H9 (cell line): ENCODE results near the gene RSBN1L. TPM values are rescaled to one million over a fixed set of nuclear protein-coding genes. Genes with fewer than 3 reads are reported as not detected.

Experiments used
- DNase-seq: peaks from one replicate; pipeline ENCODE4 v3.0.0-alpha.2; 2017
- H2AFZ ChIP-seq: one replicate; pipeline ENCODE4 v1.6.1; 2013; ENCODE audit warnings: mild to moderate bottlenecking, low read length, control low read depth, moderate library complexity
- H2AK5ac ChIP-seq: 2 replicates; pipeline ENCODE4 v1.6.1; 2013; ENCODE audit warnings: low read length, control low read depth, mixed read lengths; ENCODE audit not compliant: insufficient read length
- H2BK120ac ChIP-seq: one replicate; pipeline ENCODE4 v1.6.1; 2013; ENCODE audit warnings: low read depth, mild to moderate bottlenecking, low read length, control low read depth, inconsistent platforms; ENCODE audit not compliant: poor library complexity, severe bottlenecking
- H2BK12ac ChIP-seq: 2 replicates; pipeline ENCODE4 v1.6.1; 2013; ENCODE audit warnings: low read length, control low read depth, mixed read lengths, low read depth; ENCODE audit not compliant: insufficient read length
- H2BK15ac ChIP-seq: 2 replicates; pipeline ENCODE4 v1.6.1; 2013; ENCODE audit warnings: low read depth, low read length, control low read depth
- H2BK20ac ChIP-seq: one replicate; pipeline ENCODE4 v1.6.1; 2013; ENCODE audit warnings: low read depth, mild to moderate bottlenecking, low read length, control low read depth, inconsistent platforms; ENCODE audit not compliant: poor library complexity, severe bottlenecking
- H2BK5ac ChIP-seq: 2 replicates; pipeline ENCODE4 v1.6.1; 2013; ENCODE audit warnings: low read length, control low read depth, mixed read lengths; ENCODE audit not compliant: insufficient read length
- H3K14ac ChIP-seq: 2 replicates; pipeline ENCODE4 v1.6.1; 2013; ENCODE audit warnings: low read length, control low read depth; ENCODE audit not compliant: insufficient read depth
- H3K18ac ChIP-seq: 2 replicates; pipeline ENCODE4 v1.6.1; 2013; ENCODE audit warnings: low read depth, mild to moderate bottlenecking, mixed read lengths, low read length, control low read depth; ENCODE audit not compliant: insufficient read length
- H3K23ac ChIP-seq: 2 replicates; pipeline ENCODE4 v1.6.1; 2013; ENCODE audit warnings: low read length, control low read depth, mixed read lengths, low read depth; ENCODE audit not compliant: insufficient read length
- H3K23me2 ChIP-seq: 2 replicates; pipeline ENCODE4 v1.6.1; 2013; ENCODE audit warnings: low read depth, mild to moderate bottlenecking, mixed read lengths, low read length, control low read depth; ENCODE audit not compliant: insufficient read length, poor library complexity, severe bottlenecking
- H3K27ac ChIP-seq: 2 replicates; pipeline ENCODE4 v1.5.1; 2013; ENCODE audit warnings: low read length, control low read depth, mixed read lengths, low read depth; ENCODE audit not compliant: insufficient read length
- H3K27me3 ChIP-seq: 2 replicates; pipeline ENCODE4 v1.6.1; 2013; ENCODE audit warnings: low read length, control low read depth, inconsistent platforms; ENCODE audit not compliant: insufficient read depth
- H3K4ac ChIP-seq: 2 replicates; pipeline ENCODE4 v1.6.1; 2013; ENCODE audit warnings: low read depth, mild to moderate bottlenecking, control low read depth, inconsistent platforms, low read length, moderate library complexity
- H3K4me1 ChIP-seq: 2 replicates; pipeline ENCODE4 v1.6.1; 2013; ENCODE audit warnings: low read length, control low read depth, inconsistent platforms; ENCODE audit not compliant: insufficient read depth
- H3K4me2 ChIP-seq: 2 replicates; pipeline ENCODE4 v1.6.1; 2013; ENCODE audit warnings: low read length, control low read depth, mixed read lengths; ENCODE audit not compliant: insufficient read length, insufficient read depth
- H3K56ac ChIP-seq: 2 replicates; pipeline ENCODE4 v1.6.1; 2013; ENCODE audit warnings: low read depth, mild to moderate bottlenecking, mixed read lengths, low read length, control low read depth; ENCODE audit not compliant: insufficient read length
- H3K79me1 ChIP-seq: 2 replicates; pipeline ENCODE4 v1.6.1; 2013; ENCODE audit warnings: low read depth, mild to moderate bottlenecking, moderate library complexity, low read length, control low read depth, inconsistent platforms; ENCODE audit not compliant: insufficient read depth, poor library complexity, severe bottlenecking
- H3K79me2 ChIP-seq: 2 replicates; pipeline ENCODE4 v1.6.1; 2013; ENCODE audit warnings: low read length, control low read depth, inconsistent platforms; ENCODE audit not compliant: insufficient read depth
- H3K9ac ChIP-seq: 2 replicates; pipeline ENCODE4 v1.6.1; 2013; ENCODE audit warnings: low read length, control low read depth, mixed read lengths; ENCODE audit not compliant: insufficient read length; ENCODE audit errors: extremely low read depth
- H3K9me3 ChIP-seq: one replicate; pipeline ENCODE4 v1.6.1; 2013; ENCODE audit warnings: low read depth, low read length, inconsistent platforms; ENCODE audit not compliant: control insufficient read depth
- H3T11ph ChIP-seq: one replicate; pipeline ENCODE4 v1.6.1; 2013; ENCODE audit warnings: mild to moderate bottlenecking, low read length, control low read depth, inconsistent platforms
- H4K20me1 ChIP-seq: one replicate; pipeline ENCODE4 v1.6.1; 2013; ENCODE audit not compliant: control insufficient read depth, insufficient read length, insufficient read depth
- H4K5ac ChIP-seq: 2 replicates; pipeline ENCODE4 v1.6.1; 2013; ENCODE audit warnings: low read depth, mild to moderate bottlenecking, mixed read lengths, low read length, control low read depth; ENCODE audit not compliant: insufficient read length
- H4K8ac ChIP-seq: replicated peaks from 2 replicates; pipeline ENCODE4 v1.6.1; 2013; ENCODE audit warnings: low read length, control low read depth, mixed read lengths, low read depth; ENCODE audit not compliant: insufficient read length
- H4K91ac ChIP-seq: 2 replicates; pipeline ENCODE4 v1.6.1; 2013; ENCODE audit warnings: low read depth, mild to moderate bottlenecking, moderate library complexity, mixed read lengths, low read length, control low read depth; ENCODE audit not compliant: insufficient read length
- H3K27ac Mint-ChIP-seq, 3 experiments: 2 replicates in 2 of 3; 3 replicates in 1 of 3; pipeline ENCODE4 v1.8.0; 2020 to 2021; ENCODE audit warnings: mixed read lengths in 3 of 3, mild to moderate bottlenecking in 1 of 3, moderate library complexity in 1 of 3
- H3K27me3 Mint-ChIP-seq: 2 replicates; pipeline ENCODE4 v1.8.0; 2021; ENCODE audit warnings: low read depth, mild to moderate bottlenecking, moderate library complexity, mixed read lengths
- H3K36me3 Mint-ChIP-seq, 3 experiments: 2 replicates in 2 of 3; 3 replicates in 1 of 3; pipeline ENCODE4 v1.8.0; 2020 to 2021; ENCODE audit warnings: low read depth in 3 of 3, mixed read lengths in 3 of 3; ENCODE audit not compliant: insufficient read depth in 1 of 3
- H3K4me1 Mint-ChIP-seq, 2 experiments: 2 replicates each; pipeline ENCODE4 v1.8.0; 2020; ENCODE audit warnings: mixed read lengths in 2 of 2
- H3K4me3 Mint-ChIP-seq, 2 experiments: 2 replicates in 1 of 2; 3 replicates in 1 of 2; pipeline ENCODE4 v1.8.0; 2020 to 2021; ENCODE audit warnings: mild to moderate bottlenecking in 2 of 2, mixed read lengths in 2 of 2, moderate library complexity in 1 of 2
- H3K9me3 Mint-ChIP-seq, 2 experiments: 2 replicates in 1 of 2; 3 replicates in 1 of 2; pipeline ENCODE4 v1.8.0; 2020; ENCODE audit warnings: mild to moderate bottlenecking in 2 of 2, mixed read lengths in 2 of 2, moderate library complexity in 1 of 2
- CTCF ChIP-seq: fragments of 200-600 bp; sonication (generic); conservative IDR thresholded peaks from 3 replicates; pipeline ENCODE4 v1.8.0; 2021; ENCODE audit warnings: antibody characterized with exemption, mild to moderate bottlenecking
- WGBS: extraction: QIAGEN DNeasy Blood & Tissue Kit; methylation state at CpG from one replicate; pipeline ENCODE4 v1.1.7; 2013; ENCODE audit warnings: missing lambda C conversion rate, low lambda C conversion rate, mixed read lengths; ENCODE audit not compliant: insufficient read length; ENCODE audit errors: extremely low coverage; 5-methylcytosine and 5-hydroxymethylcytosine counted together
- total RNA-seq: library from RNA; stranded (reverse); gene quantifications from 2 replicates; pipeline ENCODE4 v1.2.1, GENCODE V29; 2021

RSBN1L gene
- total RNA-seq, 1 experiment from 2014 or later, result 20.6 TPM

- H2BK5ac ChIP-seq, result no peak overlapping the region
- no peak overlapping the region for H2BK20ac ChIP-seq
- TF ChIP-seq CTCF, result no peak
- H3K27ac Mint-ChIP-seq, result no peak overlapping the region
- no peaks in the 10 kb centered on the region for H3K23me2 ChIP-seq
- H3K79me2 ChIP-seq, result peaks cover 8% of the 10 kb centered on the region; the same call in 1 of the 2 replicates
- H3K36me3 Mint-ChIP-seq, result peaks cover 0 to 7% (median 7%) of the 10 kb centered on the region in 3 experiments; a peak in 6 of 7 replicates
- H3K79me1 ChIP-seq, result peaks cover under 1% of the 10 kb centered on the region
- H3K4me1 Mint-ChIP-seq, result peaks cover 5 to 8% of the 10 kb centered on the region in 2 experiments; a peak in 3 of 4 replicates
- H3K4ac ChIP-seq, result no peak overlapping the region
- H3K56ac ChIP-seq, result no peak overlapping the region
- no peaks in the 10 kb centered on the region for H3K4me1 ChIP-seq
- H3K27me3 ChIP-seq, result no peaks in the 10 kb centered on the region
- H2AFZ ChIP-seq, result no peak overlapping the region
- no peak overlapping the region for H3K9ac ChIP-seq
- H3K9me3 ChIP-seq, result no peaks in the 10 kb centered on the region
- no peak overlapping the region for H3T11ph ChIP-seq
- H4K91ac ChIP-seq, result no peak overlapping the region
- no peak overlapping the region for H3K14ac ChIP-seq
- no peak overlapping the region for H3K18ac ChIP-seq
- no peaks in the 10 kb centered on the region for H3K27me3 Mint-ChIP-seq
- H2BK15ac ChIP-seq, result no peak overlapping the region
- no peak overlapping the region for H2AK5ac ChIP-seq
- H3K9me3 Mint-ChIP-seq, result no peaks in the 10 kb centered on the region
- H2BK120ac ChIP-seq, result no peak overlapping the region
- no peak overlapping the region for H3K27ac ChIP-seq
- H4K20me1 ChIP-seq, result no peaks in the 10 kb centered on the region
- no peak overlapping the region for H3K23ac ChIP-seq
- no peak overlapping the region for H4K8ac ChIP-seq
- H3K4me2 ChIP-seq, result no peak overlapping the region
- no peak overlapping the region for H4K5ac ChIP-seq
- no CpG with 5 or more reads among the region's 1 CpG for WGBS
- H2BK12ac ChIP-seq, result no peak overlapping the region
- H3K4me3 Mint-ChIP-seq, result no peak overlapping the region
- no peak for DNase-seq
These were observed 11.3 kb downstream of the RSBN1L start for GRCh38 chr7:77707504-77707992.
